Tibial artery (tissue), 4 donors: ENCODE measurements around the gene SCAMP1.
A peak's percentile ranks its signal among the peaks of the same experiment; 100 is the strongest.

ENCODE experiments used
- DNase-seq, 2 donors: peaks; one replicate each; pipeline ENCODE4 v3.0.0-alpha.2; 2019
- H3K27ac ChIP-seq, 2 donors: fragments of 200-600 bp; sonication (generic) in 1 of 2; 1 replicate in 1 of 2; 2 replicates in 1 of 2; pipeline ENCODE4 v1.5.1; 2018 to 2019; ENCODE audit warnings: mild to moderate bottlenecking in 1 of 2
- H3K27me3 ChIP-seq, 2 donors: fragments of 200-600 bp; sonication (generic) in 1 of 2; one replicate each; pipeline versions ENCODE4 v1.5.1 to v1.6.0; 2016 to 2019
- H3K36me3 ChIP-seq, 3 donors: fragments of 200-600 bp; sonication (generic) in 2 of 3; one replicate each; pipeline ENCODE4 v1.5.1; 2016 to 2019; ENCODE audit warnings: mild to moderate bottlenecking in 2 of 3
- H3K4me1 ChIP-seq, 4 donors: fragments of 200-600 bp; sonication (generic) in 2 of 4; 1 replicate in 3 of 4; 2 replicates in 1 of 4; pipeline ENCODE4 v1.5.1; 2016 to 2019
- H3K4me3 ChIP-seq, 2 donors: fragments of 200-600 bp; sonication (generic) in 1 of 2; 1 replicate in 1 of 2; 2 replicates in 1 of 2; pipeline ENCODE4 v1.5.1; 2018 to 2019; ENCODE audit warnings: mild to moderate bottlenecking in 2 of 2
- H3K9me3 ChIP-seq, 3 donors: fragments of 200-600 bp; sonication (generic) in 1 of 3; one replicate each; pipeline ENCODE4 v1.5.1; 2016 to 2019
- intact Hi-C: fragments of 100-400 bp; cut with DNase I; formaldehyde crosslinking; loops from one replicate; pipeline ENCODE4 v1.15.0; 2023; ENCODE audit warnings: low total_unique reads
- TF ChIP-seq, protein P1 (sequence below), 2 experiments: fragments of 200-600 bp in 1 of 2; fragments of 450-650 bp in 1 of 2; IDR thresholded peaks; one replicate each; pipeline ENCODE4 v1.5.1; 2017 to 2019; ENCODE audit warnings: antibody characterized with exemption in 2 of 2, mild to moderate bottlenecking in 1 of 2, moderate library complexity in 1 of 2

Gene SCAMP1

DNA sequence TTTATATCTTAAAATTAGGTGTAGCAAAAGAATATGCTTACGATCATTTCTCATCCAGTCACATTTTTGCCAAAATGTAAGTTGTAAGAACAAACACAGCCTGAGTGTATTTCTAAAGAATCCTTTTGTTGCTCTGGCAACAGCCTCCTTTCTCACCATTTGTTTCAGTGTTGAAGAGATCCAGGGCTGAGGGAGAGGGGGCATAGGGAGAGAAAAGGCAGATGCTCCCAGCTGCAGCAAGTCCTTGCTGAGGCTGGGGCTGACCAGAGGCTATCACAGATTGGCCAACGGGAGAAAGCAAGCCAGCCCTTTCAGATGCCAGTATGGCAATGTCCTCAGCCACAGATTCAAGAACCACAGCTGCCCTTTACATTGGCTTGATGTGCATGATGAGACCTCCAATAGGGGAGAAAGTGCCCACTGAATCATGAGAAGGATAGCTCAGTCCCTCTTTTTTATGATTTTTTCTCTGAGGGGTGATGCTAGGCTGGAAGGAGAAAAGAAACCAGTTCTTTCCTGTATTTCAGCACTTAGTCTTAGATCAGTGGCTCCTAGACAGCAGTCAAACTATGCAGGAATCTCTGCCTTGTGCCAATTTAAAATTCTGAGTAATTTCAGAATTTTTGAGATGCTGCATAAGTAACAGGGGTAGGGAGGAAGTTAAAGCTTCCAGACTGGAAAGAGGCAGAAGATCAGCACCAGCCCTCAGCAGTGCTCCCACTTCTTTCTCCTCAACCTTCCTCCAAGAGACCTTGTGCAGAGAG is 146.0 kb downstream of the SCAMP1 start:
- intact Hi-C loops, result no loop called here
- Histone ChIP-seq H3K27me3 (no peaks in the 10 kb centered on the region), H3K4me1 (peaks cover 9 to 85% (median 57%) of the 10 kb centered on the region in 4 donors), H3K27ac (peak overlapping the region in 1 of 2 donors; percentile 30), H3K4me3 (no peak overlapping the region), H3K36me3 (no peaks in the 10 kb centered on the region), H3K9me3 (no peaks in the 10 kb centered on the region)
- TF ChIP-seq, protein P1, sequence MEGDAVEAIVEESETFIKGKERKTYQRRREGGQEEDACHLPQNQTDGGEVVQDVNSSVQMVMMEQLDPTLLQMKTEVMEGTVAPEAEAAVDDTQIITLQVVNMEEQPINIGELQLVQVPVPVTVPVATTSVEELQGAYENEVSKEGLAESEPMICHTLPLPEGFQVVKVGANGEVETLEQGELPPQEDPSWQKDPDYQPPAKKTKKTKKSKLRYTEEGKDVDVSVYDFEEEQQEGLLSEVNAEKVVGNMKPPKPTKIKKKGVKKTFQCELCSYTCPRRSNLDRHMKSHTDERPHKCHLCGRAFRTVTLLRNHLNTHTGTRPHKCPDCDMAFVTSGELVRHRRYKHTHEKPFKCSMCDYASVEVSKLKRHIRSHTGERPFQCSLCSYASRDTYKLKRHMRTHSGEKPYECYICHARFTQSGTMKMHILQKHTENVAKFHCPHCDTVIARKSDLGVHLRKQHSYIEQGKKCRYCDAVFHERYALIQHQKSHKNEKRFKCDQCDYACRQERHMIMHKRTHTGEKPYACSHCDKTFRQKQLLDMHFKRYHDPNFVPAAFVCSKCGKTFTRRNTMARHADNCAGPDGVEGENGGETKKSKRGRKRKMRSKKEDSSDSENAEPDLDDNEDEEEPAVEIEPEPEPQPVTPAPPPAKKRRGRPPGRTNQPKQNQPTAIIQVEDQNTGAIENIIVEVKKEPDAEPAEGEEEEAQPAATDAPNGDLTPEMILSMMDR (IDR thresholded peaks at IDR 0.05), result no peak
- no peak for DNase-seq

DNA sequence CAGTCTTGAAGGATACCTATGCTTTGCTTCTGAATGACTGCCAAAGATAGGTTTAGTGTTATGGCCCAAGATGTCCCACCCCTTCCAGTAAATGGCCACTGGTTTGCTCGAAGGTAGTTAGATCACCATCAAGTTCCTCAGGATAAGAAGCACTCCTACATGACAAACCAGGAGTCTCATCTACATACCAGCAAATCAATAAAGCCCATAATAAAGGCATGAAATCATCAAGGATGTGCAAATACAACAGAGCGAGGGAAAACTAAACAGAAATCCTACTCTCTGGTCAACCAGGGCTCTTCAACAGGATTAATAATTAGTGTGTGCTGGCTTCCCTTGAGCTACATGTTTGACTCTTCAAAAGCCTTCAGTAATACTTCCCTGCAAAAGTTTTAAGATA is 147.1 kb downstream of the SCAMP1 start:
- no peaks in the 10 kb centered on the region for H3K36me3 ChIP-seq
- H3K27ac ChIP-seq, result no peak overlapping the region
- intact Hi-C loops, result no loop called here
- no peaks in the 10 kb centered on the region for H3K27me3 ChIP-seq
- H3K9me3 ChIP-seq, result no peaks in the 10 kb centered on the region
- no peak for DNase-seq
- TF ChIP-seq, protein P1 (IDR thresholded peaks at IDR 0.05), result no peak
- peaks cover 9 to 81% (median 54%) of the 10 kb centered on the region in 4 donors for H3K4me1 ChIP-seq
- no peak overlapping the region for H3K4me3 ChIP-seq

DNA sequence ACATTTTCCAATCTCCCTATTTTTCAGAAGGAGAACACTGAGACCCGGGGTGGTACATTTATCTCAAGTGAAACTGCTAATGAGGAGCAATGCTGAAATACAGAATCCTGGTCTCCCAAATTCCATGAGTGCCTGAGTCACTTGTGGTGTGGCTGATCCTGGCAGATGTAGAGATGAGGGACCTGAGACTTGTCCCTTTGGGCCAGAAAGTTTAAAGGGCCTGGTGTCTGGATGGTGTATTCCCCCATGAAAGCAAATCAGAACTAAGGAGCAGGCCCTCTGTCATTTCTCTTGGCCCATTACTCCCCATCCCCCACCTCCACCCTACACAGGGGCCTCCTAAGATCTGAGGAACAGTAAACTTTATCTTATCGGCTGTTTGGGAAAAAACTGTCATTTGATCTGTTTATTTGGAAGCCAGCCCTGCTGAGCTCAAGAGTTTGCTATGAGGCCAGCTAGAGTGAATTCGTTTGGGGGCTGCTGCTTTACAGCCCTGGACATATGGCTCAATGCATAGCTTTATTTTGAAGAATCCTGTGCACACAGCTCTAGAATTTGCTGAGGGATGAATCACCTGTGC is 147.9 kb downstream of the SCAMP1 start:
- no peak for DNase-seq
- H3K4me1 ChIP-seq, result peaks cover 9 to 80% (median 53%) of the 10 kb centered on the region in 4 donors
- H3K27me3 ChIP-seq, result no peaks in the 10 kb centered on the region
- H3K27ac ChIP-seq, result peak overlapping the region in 1 of 2 donors; percentile 9
- no peaks in the 10 kb centered on the region for H3K36me3 ChIP-seq
- H3K9me3 ChIP-seq, result no peaks in the 10 kb centered on the region
- TF ChIP-seq, protein P1 (IDR thresholded peaks at IDR 0.05), result no peak
- H3K4me3 ChIP-seq, result peak overlapping the region; percentile 15 to 41
- intact Hi-C loops, result no loop called here

DNA sequence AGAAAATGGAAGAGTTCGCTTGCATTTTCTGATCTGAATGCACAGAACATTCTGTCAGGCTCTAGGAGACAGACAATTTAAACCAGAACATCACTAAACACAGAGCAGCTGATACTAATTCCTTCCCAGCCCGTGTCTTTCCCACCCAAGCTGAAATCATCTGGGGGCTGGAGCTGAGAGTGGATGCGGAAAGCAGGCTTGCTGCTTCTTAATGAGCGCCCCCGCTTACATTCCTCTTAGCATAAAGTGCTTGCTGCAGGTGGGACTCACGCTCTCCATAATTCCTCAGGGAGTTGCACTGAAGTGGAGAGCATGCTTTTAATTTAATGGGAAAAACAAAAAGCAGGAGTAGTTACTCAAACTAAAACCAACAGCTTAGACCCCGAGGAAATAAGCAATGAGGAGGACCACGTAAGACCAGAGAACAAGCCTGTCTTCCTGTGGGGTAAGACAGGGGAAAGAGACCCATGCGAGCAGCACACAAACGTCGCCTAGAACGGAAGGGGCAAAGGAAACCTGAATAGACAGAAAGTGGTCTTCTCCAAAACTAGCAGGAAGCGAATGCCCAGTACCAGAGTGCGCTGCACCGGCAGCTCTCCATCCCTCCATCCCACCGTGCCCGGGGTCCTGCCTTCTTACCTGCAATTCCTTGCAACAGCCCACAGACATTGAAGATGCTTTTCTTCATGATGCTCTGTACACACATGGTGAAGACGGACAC is 148.9 kb downstream of the SCAMP1 start:
- intact Hi-C loops, result no loop called here
- Histone ChIP-seq H3K27me3 (no peaks in the 10 kb centered on the region), H3K36me3 (no peaks in the 10 kb centered on the region), H3K27ac (peak overlapping the region; percentile 55 to 58), H3K4me3 (peak overlapping the region; percentile 41 to 51), H3K4me1 (peaks cover 9 to 70% (median 49%) of the 10 kb centered on the region in 4 donors), H3K9me3 (no peaks in the 10 kb centered on the region)
- TF ChIP-seq, protein P1 (IDR thresholded peaks at IDR 0.05), result no peak
- DNase-seq, result no peak

DNA sequence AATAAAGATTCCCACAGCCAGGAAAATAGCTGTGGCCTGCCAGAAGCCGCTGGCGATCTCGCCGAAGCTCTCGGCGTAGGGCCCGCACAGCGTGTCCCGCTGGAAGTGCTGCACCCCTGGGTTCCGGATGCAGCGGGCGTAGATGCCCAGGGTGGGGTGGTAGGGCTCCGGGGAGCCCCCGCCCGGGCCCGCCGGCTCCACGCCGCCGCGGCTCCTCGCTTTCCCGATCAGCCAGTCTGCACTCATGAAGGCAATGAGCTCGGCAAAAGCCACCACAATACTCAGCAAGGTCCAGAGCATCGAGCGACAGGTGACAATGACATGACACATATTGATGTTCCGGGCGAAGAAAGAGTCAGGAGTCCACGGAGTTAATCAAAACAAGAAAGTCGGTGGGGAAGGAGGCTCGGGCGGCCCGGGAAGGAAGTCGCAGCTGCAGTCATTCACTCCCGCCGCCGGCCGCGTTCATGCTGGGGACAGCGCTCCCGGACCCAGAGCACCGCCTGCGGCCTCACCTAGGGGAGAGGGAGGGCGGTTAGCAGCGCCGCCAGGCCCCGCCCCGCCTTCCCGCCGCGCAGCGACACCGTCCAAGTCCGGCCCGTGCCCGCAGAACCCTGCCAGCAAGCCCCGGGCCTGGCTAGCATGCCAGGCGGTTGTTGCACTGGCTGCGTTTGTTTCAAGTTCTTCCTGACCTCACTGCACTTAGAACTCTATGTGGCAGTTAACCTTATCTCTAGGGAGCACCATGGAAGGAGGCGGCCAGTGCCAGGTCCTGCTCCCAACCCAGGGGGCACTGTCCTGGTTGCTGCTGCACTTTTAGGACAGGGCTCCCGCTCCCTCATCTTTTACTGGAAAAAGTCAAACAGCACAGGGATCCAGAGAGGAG is 149.7 kb downstream of the SCAMP1 start:
- Histone ChIP-seq H3K36me3 (no peaks in the 10 kb centered on the region), H3K27me3 (no peaks in the 10 kb centered on the region), H3K9me3 (no peaks in the 10 kb centered on the region), H3K27ac (peak overlapping the region; percentile 55 to 58), H3K4me1 (peaks cover 8 to 62% (median 42%) of the 10 kb centered on the region in 4 donors), H3K4me3 (peak overlapping the region; percentile 41 to 51)
- DNase-seq, result peak; percentile 70 to 90
- intact Hi-C loops, result no loop called here
- TF ChIP-seq, protein P1 (IDR thresholded peaks at IDR 0.05), result no peak
